HFFc6 (cell line): ENCODE measurements around the gene SCUBE1. TPM values are rescaled to one million over a fixed set of nuclear protein-coding genes. Genes with fewer than 3 reads are reported as not detected.

Experiments
- DNase-seq: peaks from one replicate; pipeline ENCODE4 v3.0.0-alpha.2; 2018
- H3K27ac Mint-ChIP-seq: 2 replicates; pipeline ENCODE4 v1.8.0; 2020; ENCODE audit warnings: mild to moderate bottlenecking, mixed read lengths
- H3K27me3 Mint-ChIP-seq: 2 replicates; pipeline ENCODE4 v1.8.0; 2021; ENCODE audit warnings: mild to moderate bottlenecking, moderate library complexity, mixed read lengths; ENCODE audit not compliant: insufficient read depth
- H3K36me3 Mint-ChIP-seq: 2 replicates; pipeline ENCODE4 v1.8.0; 2021; ENCODE audit warnings: low read depth, mixed read lengths
- H3K4me1 Mint-ChIP-seq: 2 replicates; pipeline ENCODE4 v1.8.0; 2020; ENCODE audit warnings: low read depth, mixed read lengths
- H3K4me3 Mint-ChIP-seq: 2 replicates; pipeline ENCODE4 v1.8.0; 2020; ENCODE audit warnings: mild to moderate bottlenecking, moderate library complexity, mixed read lengths
- H3K9me3 Mint-ChIP-seq: 2 replicates; pipeline ENCODE4 v1.8.0; 2020; ENCODE audit warnings: mild to moderate bottlenecking, mixed read lengths
- CTCF ChIP-seq: fragments of 200-600 bp; sonication (generic); IDR thresholded peaks from 2 replicates; pipeline ENCODE4 v1.5.0; 2021; ENCODE audit warnings: antibody characterized with exemption, mild to moderate bottlenecking
- total RNA-seq, 6 experiments: library from RNA; stranded (reverse); fragmentation: NEBNext Ultra II Directional; extraction: Animal tissue kit (Norgen Biotek cat#: 25700); gene quantifications; 2 replicates in 1 of 6; 3 replicates in 5 of 6; pipeline ENCODE4 v1.2.3, GENCODE V29; 2021

SCUBE1 gene
- total RNA-seq, 6 experiments from 2014 or later = not detected

DNA sequence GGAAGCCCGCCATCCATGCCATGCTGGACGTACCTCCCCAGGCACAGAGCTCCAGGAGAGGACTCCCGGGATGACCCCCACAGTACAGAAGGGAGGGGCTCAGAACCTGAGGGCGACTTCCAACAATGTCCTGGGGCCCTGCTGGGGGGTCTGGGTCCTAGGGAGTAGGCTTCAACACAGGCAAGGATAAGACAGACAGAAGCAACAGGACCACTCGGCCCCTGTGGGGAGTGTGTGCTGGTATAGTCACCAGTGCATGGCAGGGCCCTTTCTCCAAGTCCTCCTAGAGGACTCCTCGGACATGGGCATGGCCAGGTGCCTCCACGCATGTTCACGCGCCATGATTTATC, 173.1 kb downstream of the SCUBE1 start:
- peaks cover 4% of the 10 kb centered on the region; the same call in 1 of the 2 replicates for H3K36me3 Mint-ChIP-seq
- no peak overlapping the region for H3K27ac Mint-ChIP-seq
- H3K4me1 Mint-ChIP-seq = peaks cover 11% of the 10 kb centered on the region; the same call in 1 of the 2 replicates
- no peak for DNase-seq
- no peak for TF ChIP-seq CTCF
- H3K9me3 Mint-ChIP-seq = no peaks in the 10 kb centered on the region
- no peak overlapping the region for H3K4me3 Mint-ChIP-seq
- H3K27me3 Mint-ChIP-seq = peaks cover 2% of the 10 kb centered on the region; the same call in 1 of the 2 replicates

DNA sequence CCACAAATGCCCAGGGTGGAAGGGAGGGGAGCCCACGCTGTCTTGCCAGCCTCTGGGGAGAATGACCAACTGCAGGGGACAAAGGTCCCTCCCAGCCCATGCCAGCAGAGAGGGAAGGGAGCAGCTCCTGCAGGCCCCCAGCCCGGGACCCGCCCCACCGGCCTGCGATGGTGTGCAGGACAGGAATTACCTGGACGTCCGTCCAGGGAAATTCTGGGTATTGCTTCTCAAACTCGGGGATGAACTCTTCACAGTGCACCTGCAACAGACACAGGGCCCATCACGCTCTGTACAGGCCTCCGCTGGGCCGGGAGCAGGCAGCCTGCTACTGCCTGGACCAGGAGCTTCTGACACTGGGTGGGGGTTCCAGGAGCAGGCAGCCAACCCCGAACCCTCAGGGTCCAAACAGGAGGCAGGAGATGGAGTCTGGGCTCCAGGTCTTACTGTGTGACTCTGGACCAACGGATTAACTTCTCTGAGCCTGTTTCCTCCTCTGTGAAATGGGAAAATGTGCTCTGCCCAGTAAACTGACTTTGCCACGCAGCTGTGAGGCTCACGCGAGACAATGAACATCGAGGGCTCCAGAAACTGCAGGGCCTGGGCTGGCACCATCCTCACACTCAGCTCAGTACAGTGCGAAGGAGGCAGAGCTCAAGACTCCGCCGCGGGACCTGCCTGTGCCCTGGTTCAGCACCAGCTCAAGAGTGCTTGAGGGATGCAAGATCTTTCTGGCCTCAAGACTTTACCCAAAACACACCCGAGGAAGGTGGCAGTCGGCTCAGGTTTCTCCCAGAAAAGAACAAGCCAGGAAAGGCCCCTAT, 173.7 kb downstream of the SCUBE1 start:
- H3K36me3 Mint-ChIP-seq = peaks cover 4% of the 10 kb centered on the region; the same call in 1 of the 2 replicates
- TF ChIP-seq CTCF = no peak
- H3K27me3 Mint-ChIP-seq = peaks cover 2% of the 10 kb centered on the region; the same call in 1 of the 2 replicates
- no peak for DNase-seq
- peaks cover 11% of the 10 kb centered on the region; the same call in 1 of the 2 replicates for H3K4me1 Mint-ChIP-seq
- H3K27ac Mint-ChIP-seq = no peak overlapping the region; the same call in 1 of the 2 replicates
- no peak overlapping the region for H3K4me3 Mint-ChIP-seq
- no peaks in the 10 kb centered on the region for H3K9me3 Mint-ChIP-seq

DNA sequence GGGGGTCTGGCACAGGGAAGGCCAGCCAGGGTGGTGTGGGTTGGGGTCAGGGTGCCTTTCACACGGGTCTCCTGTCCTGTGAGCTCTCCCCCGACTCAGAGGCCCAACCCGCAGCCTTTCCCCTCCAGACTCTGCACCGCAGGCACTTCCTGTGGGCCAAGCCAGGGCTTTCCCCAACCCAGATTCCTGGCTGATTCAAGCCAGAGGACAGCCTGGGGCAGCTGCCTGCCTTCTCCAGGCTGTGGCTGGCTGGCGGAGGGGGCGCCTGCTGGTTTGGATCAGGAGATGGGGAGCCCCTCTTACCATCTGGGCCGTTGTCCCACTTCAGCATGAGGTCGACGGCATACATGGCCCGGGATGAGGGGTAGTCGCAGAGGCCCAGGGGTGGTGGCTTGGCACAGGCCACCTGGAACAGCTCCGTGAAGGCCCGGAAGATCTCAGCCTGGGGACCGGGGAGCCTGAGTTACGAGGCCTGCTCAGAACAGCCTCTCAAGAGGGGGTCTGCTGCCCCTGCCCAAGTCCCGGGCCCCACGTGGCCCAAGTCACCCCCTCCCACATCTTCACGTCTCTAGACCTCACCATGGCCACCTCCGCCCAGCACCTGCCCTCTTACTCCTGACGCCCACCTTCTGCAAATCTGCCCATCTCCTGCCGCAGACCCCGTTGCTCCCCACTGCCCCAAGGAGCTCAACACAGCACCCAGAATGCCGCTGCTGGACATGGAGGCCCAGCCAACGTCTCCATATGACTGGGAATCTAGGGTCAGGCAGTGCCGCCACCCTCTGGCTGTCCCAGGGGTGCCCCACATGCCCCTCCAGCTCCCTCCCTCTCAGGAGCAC, 174.5 kb downstream of the SCUBE1 start:
- Mint-ChIP-seq H3K27me3 (peaks cover 3% of the 10 kb centered on the region; the same call in 1 of the 2 replicates), H3K4me3 (no peak overlapping the region), H3K4me1 (peaks cover 11% of the 10 kb centered on the region; the same call in 1 of the 2 replicates), H3K36me3 (peaks cover 9% of the 10 kb centered on the region; the same call in 1 of the 2 replicates), H3K27ac (peak overlapping the region; percentile 47), H3K9me3 (no peaks in the 10 kb centered on the region)
- no peak for TF ChIP-seq CTCF
- peak; percentile 32 for DNase-seq

GRCh38 chr22:43167001-43167589, 176.1 kb downstream of the SCUBE1 start:
- H3K27me3 Mint-ChIP-seq = peaks cover 3% of the 10 kb centered on the region; the same call in 1 of the 2 replicates
- H3K9me3 Mint-ChIP-seq = no peaks in the 10 kb centered on the region
- H3K36me3 Mint-ChIP-seq = peaks cover 5% of the 10 kb centered on the region; the same call in 1 of the 2 replicates
- no peak overlapping the region for H3K4me3 Mint-ChIP-seq
- H3K27ac Mint-ChIP-seq = no peak overlapping the region
- no peak for TF ChIP-seq CTCF
- DNase-seq = no peak
- peaks cover 11% of the 10 kb centered on the region; the same call in 1 of the 2 replicates for H3K4me1 Mint-ChIP-seq

DNA sequence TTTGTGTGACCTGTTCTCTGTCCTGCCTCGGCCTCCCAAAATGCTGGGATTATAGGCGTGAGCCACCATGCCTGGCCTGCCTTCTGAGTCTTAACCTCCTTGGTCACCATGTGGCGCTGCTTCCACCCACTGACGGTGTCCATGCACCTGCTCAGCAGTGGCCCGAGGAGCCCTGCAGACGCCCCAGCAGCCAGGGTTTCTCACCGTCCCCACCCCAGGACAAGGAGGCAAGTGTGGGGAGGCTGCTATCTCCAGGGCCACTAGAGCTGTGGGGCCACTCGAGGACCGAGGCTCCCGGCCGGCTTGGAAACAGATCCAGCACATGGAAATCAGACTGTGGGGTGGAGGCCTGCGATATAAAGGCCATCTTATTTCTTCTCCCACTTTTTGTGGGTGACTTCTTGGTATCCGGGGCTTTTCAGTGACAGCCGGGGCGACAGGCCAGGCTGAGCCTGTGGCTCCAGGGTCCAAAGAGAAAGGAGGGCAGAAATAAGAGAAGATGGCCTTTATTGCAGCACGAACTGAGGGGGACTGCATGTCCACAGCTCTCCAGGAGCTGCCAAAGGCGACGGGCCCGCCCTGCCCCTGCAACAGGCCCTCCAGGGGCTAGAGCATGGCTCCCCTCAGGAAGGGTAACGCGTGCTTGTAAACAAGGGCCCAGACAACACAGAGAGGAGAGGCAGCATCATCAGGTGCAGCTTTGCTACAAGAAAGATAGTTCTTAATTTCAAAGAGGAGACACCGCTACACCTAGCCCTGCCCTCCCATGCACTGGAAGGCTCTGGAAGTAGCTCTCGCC, 176.8 kb downstream of the SCUBE1 start:
- no peaks in the 10 kb centered on the region for H3K9me3 Mint-ChIP-seq
- H3K4me1 Mint-ChIP-seq = peaks cover 11% of the 10 kb centered on the region; the same call in 1 of the 2 replicates
- H3K36me3 Mint-ChIP-seq = peaks cover 5% of the 10 kb centered on the region; the same call in 1 of the 2 replicates
- no peak for DNase-seq
- H3K4me3 Mint-ChIP-seq = no peak overlapping the region
- H3K27ac Mint-ChIP-seq = no peak overlapping the region
- H3K27me3 Mint-ChIP-seq = peaks cover 3% of the 10 kb centered on the region; the same call in 1 of the 2 replicates
- TF ChIP-seq CTCF = no peak
